Thyroid gland (tissue), 4 donors: Measurements from ENCODE around the gene GLRX5.

Experiments
- POLR2A ChIP-seq, 2 donors: fragments of 450-650 bp; IDR thresholded peaks; one replicate each; pipeline ENCODE4 v1.6.1; 2017; ENCODE audit warnings: antibody characterized with exemption in 2 of 2, mild to moderate bottlenecking in 2 of 2, moderate library complexity in 1 of 2
- TF ChIP-seq, protein P1 (sequence below), 6 experiments: fragments of 200-600 bp in 3 of 6; fragments of 450-650 bp in 3 of 6; sonication (generic) in 3 of 6; IDR thresholded peaks; one replicate each; pipeline ENCODE4 v1.5.1; 2016 to 2019; ENCODE audit warnings: antibody characterized with exemption in 6 of 6, mild to moderate bottlenecking in 2 of 6, inconsistent platforms in 1 of 6, moderate library complexity in 1 of 6

- TF ChIP-seq, protein P1, sequence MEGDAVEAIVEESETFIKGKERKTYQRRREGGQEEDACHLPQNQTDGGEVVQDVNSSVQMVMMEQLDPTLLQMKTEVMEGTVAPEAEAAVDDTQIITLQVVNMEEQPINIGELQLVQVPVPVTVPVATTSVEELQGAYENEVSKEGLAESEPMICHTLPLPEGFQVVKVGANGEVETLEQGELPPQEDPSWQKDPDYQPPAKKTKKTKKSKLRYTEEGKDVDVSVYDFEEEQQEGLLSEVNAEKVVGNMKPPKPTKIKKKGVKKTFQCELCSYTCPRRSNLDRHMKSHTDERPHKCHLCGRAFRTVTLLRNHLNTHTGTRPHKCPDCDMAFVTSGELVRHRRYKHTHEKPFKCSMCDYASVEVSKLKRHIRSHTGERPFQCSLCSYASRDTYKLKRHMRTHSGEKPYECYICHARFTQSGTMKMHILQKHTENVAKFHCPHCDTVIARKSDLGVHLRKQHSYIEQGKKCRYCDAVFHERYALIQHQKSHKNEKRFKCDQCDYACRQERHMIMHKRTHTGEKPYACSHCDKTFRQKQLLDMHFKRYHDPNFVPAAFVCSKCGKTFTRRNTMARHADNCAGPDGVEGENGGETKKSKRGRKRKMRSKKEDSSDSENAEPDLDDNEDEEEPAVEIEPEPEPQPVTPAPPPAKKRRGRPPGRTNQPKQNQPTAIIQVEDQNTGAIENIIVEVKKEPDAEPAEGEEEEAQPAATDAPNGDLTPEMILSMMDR (IDR thresholded peaks at IDR 0.05), result no peak
- TF ChIP-seq POLR2A (IDR thresholded peaks at IDR 0.05), result no peak
These were observed 1.3 kb downstream of the GLRX5 start for GRCh38 chr14:95536036-95536593.
